CD14-positive monocyte (primary cell): ENCODE results near the gene LPO. TPM values are rescaled to one million over a fixed set of nuclear protein-coding genes. Genes with fewer than 3 reads are reported as not detected.
A peak's percentile ranks its signal among the peaks of the same experiment; 100 is the strongest.

Experiments
- DNase-seq, 3 donors: peaks; one replicate each; pipeline ENCODE4 v3.0.0-alpha.2; 2011 to 2022
- H2AFZ ChIP-seq: 2 replicates; pipeline ENCODE4 v1.6.0; 2012; ENCODE audit warnings: mild to moderate bottlenecking, low read depth, low read length, inconsistent platforms; ENCODE audit not compliant: insufficient read depth, poor library complexity, severe bottlenecking
- H3K27ac ChIP-seq, 2 donors: 1 replicate in 1 of 2; 2 replicates in 1 of 2; pipeline ENCODE4 v1.5.1; 2012 to 2013; ENCODE audit warnings: low read length in 2 of 2, control low read depth in 1 of 2, inconsistent platforms in 1 of 2, low read depth in 1 of 2, mild to moderate bottlenecking in 1 of 2
- H3K27me3 ChIP-seq, 2 donors: one replicate each; pipeline versions ENCODE4 v1.6.0 to v1.6.1; 2011 to 2013; ENCODE audit warnings: low read length in 2 of 2; ENCODE audit not compliant: control insufficient read depth in 2 of 2, insufficient read depth in 2 of 2
- H3K36me3 ChIP-seq, 2 donors: replicated peaks in 1 of 2; 1 replicate in 1 of 2; 2 replicates in 1 of 2; pipeline versions ENCODE4 v1.5.1 to v1.6.1; 2012 to 2013; ENCODE audit warnings: low read length in 2 of 2, control low read depth in 1 of 2, inconsistent platforms in 1 of 2, mild to moderate bottlenecking in 1 of 2; ENCODE audit not compliant: insufficient read depth in 2 of 2, control insufficient read depth in 1 of 2
- H3K4me1 ChIP-seq, 2 donors: 1 replicate in 1 of 2; 2 replicates in 1 of 2; pipeline versions ENCODE4 v1.5.1 to v1.6.1; 2012 to 2013; ENCODE audit warnings: low read length in 2 of 2, control low read depth in 1 of 2, inconsistent platforms in 1 of 2, mild to moderate bottlenecking in 1 of 2, moderate library complexity in 1 of 2; ENCODE audit not compliant: insufficient read depth in 2 of 2, control insufficient read depth in 1 of 2
- H3K4me2 ChIP-seq: replicated peaks from 2 replicates; pipeline ENCODE3; 2012; ENCODE audit warnings: low read length, moderate library complexity, mild to moderate bottlenecking; ENCODE audit not compliant: poor library complexity, severe bottlenecking; ENCODE audit errors: extremely low read depth
- H3K4me3 ChIP-seq, 3 experiments: fragments of 200-600 bp in 1 of 3; sonication (generic) in 1 of 3; replicated peaks in 1 of 3; 1 replicate in 2 of 3; 2 replicates in 1 of 3; pipeline ENCODE4 v1.5.1; 2011 to 2013; ENCODE audit warnings: low read length in 3 of 3, mild to moderate bottlenecking in 3 of 3, control low read depth in 2 of 3, low read depth in 2 of 3, inconsistent platforms in 1 of 3, moderate library complexity in 1 of 3
- H3K79me2 ChIP-seq: 2 replicates; pipeline ENCODE4 v1.6.0; 2012; ENCODE audit warnings: mild to moderate bottlenecking, control low read depth, inconsistent platforms, low read length, moderate library complexity; ENCODE audit not compliant: insufficient read depth
- H3K9ac ChIP-seq: 2 replicates; pipeline ENCODE4 v1.6.0; 2017; ENCODE audit warnings: low read length, mild to moderate bottlenecking; ENCODE audit not compliant: insufficient read depth, poor library complexity, severe bottlenecking
- H3K9me3 ChIP-seq, 2 donors: replicated peaks in 1 of 2; 1 replicate in 1 of 2; 2 replicates in 1 of 2; pipeline versions ENCODE4 v1.5.1 to v1.6.1; 2012 to 2013; ENCODE audit warnings: low read length in 2 of 2, control low read depth in 1 of 2; ENCODE audit not compliant: control insufficient read depth in 1 of 2, insufficient read depth in 1 of 2
- H4K20me1 ChIP-seq: 2 replicates; pipeline ENCODE4 v1.6.0; 2012; ENCODE audit warnings: mild to moderate bottlenecking, low read length, control low read depth, moderate library complexity; ENCODE audit not compliant: insufficient read depth
- H3K27ac Mint-ChIP-seq, 7 donors: one replicate each; pipeline ENCODE4 v1.8.0; 2020; ENCODE audit warnings: mild to moderate bottlenecking in 7 of 7, mixed read lengths in 7 of 7, moderate library complexity in 6 of 7, inconsistent platforms in 2 of 7
- H3K27me3 Mint-ChIP-seq, 3 donors: one replicate each; pipeline ENCODE4 v1.8.0; 2021 to 2022; ENCODE audit warnings: low read depth in 3 of 3, mild to moderate bottlenecking in 3 of 3, mixed read lengths in 3 of 3, moderate library complexity in 3 of 3, inconsistent platforms in 1 of 3
- H3K36me3 Mint-ChIP-seq, 2 donors: one replicate each; pipeline ENCODE4 v1.8.0; 2020; ENCODE audit warnings: mixed read lengths in 2 of 2, inconsistent platforms in 1 of 2, mild to moderate bottlenecking in 1 of 2
- H3K4me1 Mint-ChIP-seq: one replicate; pipeline ENCODE4 v1.8.0; 2020; ENCODE audit warnings: mild to moderate bottlenecking, mixed read lengths
- H3K4me3 Mint-ChIP-seq, 2 donors: one replicate each; pipeline ENCODE4 v1.8.0; 2020; ENCODE audit warnings: mild to moderate bottlenecking in 2 of 2, mixed read lengths in 2 of 2, moderate library complexity in 1 of 2
- H3K9me3 Mint-ChIP-seq, 7 donors: one replicate each; pipeline ENCODE4 v1.8.0; 2020 to 2022; ENCODE audit warnings: mixed read lengths in 7 of 7, mild to moderate bottlenecking in 6 of 7, moderate library complexity in 6 of 7, inconsistent platforms in 2 of 7
- WGBS: methylation state at CpG from one replicate; pipeline ENCODE4 v1.1.5; 2013; ENCODE audit warnings: missing lambda C conversion rate; ENCODE audit not compliant: insufficient coverage; 5-methylcytosine and 5-hydroxymethylcytosine counted together
- intact Hi-C, 2 donors: fragments of 100-400 bp; cut with micrococcal nuclease; formaldehyde crosslinking; loops; one replicate each; pipeline versions ENCODE4 v1.15.0 to v1.15.1; 2023
- polyA plus RNA-seq, 3 donors: library from polyadenylated mRNA; depleted of rRNA in 1 of 3; unstranded in 2 of 3; stranded (reverse) in 1 of 3; fragments of 300-500 nt in 2 of 3; fragments of >200 nt in 1 of 3; fragmentation: Illumina TruSeq in 2 of 3; gene quantifications; 1 replicate in 2 of 3; 2 replicates in 1 of 3; pipeline ENCODE4 v1.2.3, GENCODE V29; 2012 to 2021
- TF ChIP-seq, protein P1 (sequence below): fragments of 200-600 bp; IDR thresholded peaks from one replicate; pipeline ENCODE4 v1.8.0; 2022; ENCODE audit warnings: antibody characterized with exemption, mild to moderate bottlenecking

LPO gene
- polyA plus RNA-seq, 3 donors: 0.04 to 0.43 TPM; not detected in 1

DNA sequence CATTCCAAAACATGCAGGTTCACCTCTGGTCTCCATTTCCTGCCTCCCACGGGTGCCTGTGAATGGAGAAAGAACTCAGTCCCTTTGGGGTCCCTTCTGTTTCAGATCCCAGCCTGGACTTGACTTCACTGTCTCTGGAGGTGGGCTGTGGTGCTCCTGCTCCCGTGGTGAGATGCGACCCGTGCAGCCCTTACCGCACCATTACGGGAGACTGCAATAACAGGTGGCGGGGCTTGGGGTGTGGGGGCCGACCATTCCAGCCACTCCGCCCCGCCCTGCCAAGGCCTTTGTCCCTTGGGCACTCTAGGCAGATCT lies 10.5 kb downstream of the LPO start:
- H3K9ac ChIP-seq: peak overlapping the region; percentile 55
- no peaks in the 10 kb centered on the region for H4K20me1 ChIP-seq
- no peaks in the 10 kb centered on the region for H3K79me2 ChIP-seq
- 39% methylated on average over 7 of the region's 10 CpGs for WGBS
- peak overlapping the region; percentile 78 for H3K4me2 ChIP-seq
- intact Hi-C loops: no loop called here
- H2AFZ ChIP-seq: peak overlapping the region; percentile 90
- H3K4me1 ChIP-seq: peaks cover 19 to 26% of the 10 kb centered on the region in 2 donors
- DNase-seq: no peak
- H3K36me3 Mint-ChIP-seq: no peaks in the 10 kb centered on the region
- peaks cover 9 to 36% of the 10 kb centered on the region in 2 donors for H3K27me3 ChIP-seq
- H3K4me1 Mint-ChIP-seq: peaks cover 16% of the 10 kb centered on the region
- H3K9me3 Mint-ChIP-seq: peaks cover 0 to 3% (median 0%) of the 10 kb centered on the region in 7 donors
- peaks cover 42 to 71% (median 53%) of the 10 kb centered on the region in 3 donors for H3K27me3 Mint-ChIP-seq
- no peaks in the 10 kb centered on the region for H3K36me3 ChIP-seq
- peak overlapping the region in 2 of 3 experiments; percentile 58 to 78 for H3K4me3 ChIP-seq
- no peaks in the 10 kb centered on the region for H3K9me3 ChIP-seq
- H3K27ac Mint-ChIP-seq: peak overlapping the region in 1 of 7 donors; percentile 54
- TF ChIP-seq, protein P1, sequence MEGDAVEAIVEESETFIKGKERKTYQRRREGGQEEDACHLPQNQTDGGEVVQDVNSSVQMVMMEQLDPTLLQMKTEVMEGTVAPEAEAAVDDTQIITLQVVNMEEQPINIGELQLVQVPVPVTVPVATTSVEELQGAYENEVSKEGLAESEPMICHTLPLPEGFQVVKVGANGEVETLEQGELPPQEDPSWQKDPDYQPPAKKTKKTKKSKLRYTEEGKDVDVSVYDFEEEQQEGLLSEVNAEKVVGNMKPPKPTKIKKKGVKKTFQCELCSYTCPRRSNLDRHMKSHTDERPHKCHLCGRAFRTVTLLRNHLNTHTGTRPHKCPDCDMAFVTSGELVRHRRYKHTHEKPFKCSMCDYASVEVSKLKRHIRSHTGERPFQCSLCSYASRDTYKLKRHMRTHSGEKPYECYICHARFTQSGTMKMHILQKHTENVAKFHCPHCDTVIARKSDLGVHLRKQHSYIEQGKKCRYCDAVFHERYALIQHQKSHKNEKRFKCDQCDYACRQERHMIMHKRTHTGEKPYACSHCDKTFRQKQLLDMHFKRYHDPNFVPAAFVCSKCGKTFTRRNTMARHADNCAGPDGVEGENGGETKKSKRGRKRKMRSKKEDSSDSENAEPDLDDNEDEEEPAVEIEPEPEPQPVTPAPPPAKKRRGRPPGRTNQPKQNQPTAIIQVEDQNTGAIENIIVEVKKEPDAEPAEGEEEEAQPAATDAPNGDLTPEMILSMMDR: no peak
- no peak overlapping the region for H3K27ac ChIP-seq
- peak overlapping the region; percentile 85 to 90 for H3K4me3 Mint-ChIP-seq

DNA sequence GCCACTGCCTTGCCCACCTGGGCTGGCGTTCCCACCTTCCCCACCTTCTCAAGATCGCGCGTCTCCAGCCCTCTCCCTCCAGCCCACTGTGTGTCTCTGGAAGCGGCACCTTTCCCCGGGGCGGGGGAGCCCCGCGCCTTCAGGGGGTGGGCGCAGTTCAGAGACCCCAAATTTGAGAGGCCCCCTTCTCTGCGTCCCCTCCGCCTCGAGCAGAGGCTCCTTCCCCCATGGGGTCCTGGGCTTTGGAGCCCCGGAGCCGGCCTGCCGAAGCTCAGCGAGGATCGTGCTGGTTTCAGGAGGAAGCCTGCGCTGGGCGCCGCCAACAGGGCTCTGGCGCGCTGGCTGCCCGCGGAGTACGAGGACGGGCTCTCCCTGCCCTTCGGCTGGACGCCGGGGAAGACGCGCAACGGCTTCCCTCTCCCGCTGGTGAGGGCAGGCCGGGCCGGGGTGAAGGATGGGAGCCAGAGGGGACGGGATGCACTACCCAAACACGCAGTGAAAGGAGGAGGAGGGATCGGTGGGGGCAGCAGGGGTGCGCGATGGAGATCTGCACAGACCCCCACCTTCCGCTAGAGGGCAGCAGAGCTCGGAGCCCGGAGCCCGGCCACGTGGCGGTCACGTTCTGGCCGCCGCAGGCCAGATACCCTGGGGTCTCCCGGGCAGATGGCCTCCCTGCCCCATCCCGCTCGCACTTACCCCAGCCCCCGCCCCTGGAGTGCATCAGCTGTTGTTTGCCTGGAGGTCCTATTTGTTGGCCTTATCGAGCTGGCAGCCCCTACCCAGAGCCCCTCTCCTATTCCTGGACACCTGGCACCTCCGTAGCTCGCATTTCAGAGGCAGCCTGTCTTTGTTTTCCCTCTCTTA lies 11.1 kb downstream of the LPO start:
- Histone ChIP-seq H3K27ac (no peak overlapping the region), H3K36me3 (no peaks in the 10 kb centered on the region), H3K27me3 (peaks cover 11 to 36% of the 10 kb centered on the region in 2 donors), H4K20me1 (no peaks in the 10 kb centered on the region), H2AFZ (peak overlapping the region; percentile 90), H3K4me2 (peak overlapping the region; percentile 78), H3K9ac (peak overlapping the region; percentile 55), H3K79me2 (no peaks in the 10 kb centered on the region), H3K4me1 (peaks cover 19 to 26% of the 10 kb centered on the region in 2 donors), H3K9me3 (no peaks in the 10 kb centered on the region), H3K4me3 (peak overlapping the region; percentile 26 to 78 (median 58))
- peaks cover 16% of the 10 kb centered on the region for H3K4me1 Mint-ChIP-seq
- peak overlapping the region in 2 of 7 donors; percentile 30 to 63 for H3K27ac Mint-ChIP-seq
- TF ChIP-seq, protein P1: peak; percentile 98
- peak overlapping the region; percentile 85 to 90 for H3K4me3 Mint-ChIP-seq
- H3K9me3 Mint-ChIP-seq: peaks cover 0 to 3% (median 0%) of the 10 kb centered on the region in 7 donors
- peak; percentile 61 to 69 (median 64) for DNase-seq
- no peaks in the 10 kb centered on the region for H3K36me3 Mint-ChIP-seq
- intact Hi-C loops: no loop called here
- 6% methylated on average over 52 of the region's 57 CpGs for WGBS
- H3K27me3 Mint-ChIP-seq: peaks cover 42 to 67% (median 54%) of the 10 kb centered on the region in 3 donors
